Mesothelial cell of epicardium (in vitro differentiated cells): ENCODE measurements around the gene FAM107B. TPM values are rescaled to one million over a fixed set of nuclear protein-coding genes. Genes with fewer than 3 reads are reported as not detected.

ENCODE experiments used
- DNase-seq, 2 experiments: peaks; one replicate each; pipeline ENCODE4 v3.0.0; 2021; ENCODE audit warnings: low spot score in 2 of 2; ENCODE audit not compliant: unreplicated experiment in 2 of 2
- H3K27ac Mint-ChIP-seq: 2 replicates; pipeline ENCODE4 v1.8.0; 2021; ENCODE audit warnings: mixed read lengths
- H3K27me3 Mint-ChIP-seq: 2 replicates; pipeline ENCODE4 v1.8.0; 2021; ENCODE audit warnings: low read depth, mixed read lengths
- H3K36me3 Mint-ChIP-seq: 2 replicates; pipeline ENCODE4 v1.8.0; 2021; ENCODE audit warnings: mixed read lengths
- H3K4me1 Mint-ChIP-seq: 2 replicates; pipeline ENCODE4 v1.8.0; 2021; ENCODE audit warnings: mixed read lengths
- H3K4me3 Mint-ChIP-seq: 2 replicates; pipeline ENCODE4 v1.8.0; 2021; ENCODE audit warnings: mild to moderate bottlenecking, moderate library complexity, mixed read lengths
- H3K9me3 Mint-ChIP-seq: 2 replicates; pipeline ENCODE4 v1.8.0; 2021; ENCODE audit warnings: mixed read lengths
- total RNA-seq: library from RNA; stranded (reverse); gene quantifications from 3 replicates; pipeline ENCODE4 v1.2.1, GENCODE V29; 2021
- TF ChIP-seq, protein P1 (sequence below): fragments of 200-600 bp; sonication (generic); IDR thresholded peaks from one replicate; pipeline ENCODE4 v1.5.0; 2021; ENCODE audit warnings: antibody characterized with exemption; ENCODE audit not compliant: unreplicated experiment

Gene FAM107B
- total RNA-seq, 1 donor from 2014 or later = 23.5 TPM

DNA sequence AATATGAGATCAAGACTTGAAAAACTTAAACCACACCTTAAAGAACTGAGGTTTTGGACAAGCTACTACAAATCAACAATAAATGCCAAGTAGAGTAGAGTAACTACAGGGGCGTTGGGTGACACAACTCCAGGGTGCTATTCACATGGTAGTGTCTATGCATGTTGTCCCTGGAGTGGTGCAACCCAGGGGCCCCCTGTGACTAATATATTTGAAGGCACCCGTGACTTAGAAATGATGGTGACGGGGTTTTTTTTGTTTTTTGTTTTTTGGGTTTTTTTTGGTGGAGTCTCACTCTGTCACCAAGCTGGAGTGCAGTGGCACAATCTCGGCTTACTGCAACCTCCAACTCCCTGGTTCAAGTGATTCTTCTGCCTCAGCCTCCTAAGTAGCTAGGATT lies 106.9 kb downstream of the FAM107B start:
- Mint-ChIP-seq H3K4me3 (no peak overlapping the region), H3K27me3 (no peaks in the 10 kb centered on the region), H3K36me3 (no peaks in the 10 kb centered on the region), H3K27ac (no peak overlapping the region), H3K9me3 (peaks cover 7% of the 10 kb centered on the region), H3K4me1 (peaks cover 3% of the 10 kb centered on the region)
- TF ChIP-seq, protein P1, sequence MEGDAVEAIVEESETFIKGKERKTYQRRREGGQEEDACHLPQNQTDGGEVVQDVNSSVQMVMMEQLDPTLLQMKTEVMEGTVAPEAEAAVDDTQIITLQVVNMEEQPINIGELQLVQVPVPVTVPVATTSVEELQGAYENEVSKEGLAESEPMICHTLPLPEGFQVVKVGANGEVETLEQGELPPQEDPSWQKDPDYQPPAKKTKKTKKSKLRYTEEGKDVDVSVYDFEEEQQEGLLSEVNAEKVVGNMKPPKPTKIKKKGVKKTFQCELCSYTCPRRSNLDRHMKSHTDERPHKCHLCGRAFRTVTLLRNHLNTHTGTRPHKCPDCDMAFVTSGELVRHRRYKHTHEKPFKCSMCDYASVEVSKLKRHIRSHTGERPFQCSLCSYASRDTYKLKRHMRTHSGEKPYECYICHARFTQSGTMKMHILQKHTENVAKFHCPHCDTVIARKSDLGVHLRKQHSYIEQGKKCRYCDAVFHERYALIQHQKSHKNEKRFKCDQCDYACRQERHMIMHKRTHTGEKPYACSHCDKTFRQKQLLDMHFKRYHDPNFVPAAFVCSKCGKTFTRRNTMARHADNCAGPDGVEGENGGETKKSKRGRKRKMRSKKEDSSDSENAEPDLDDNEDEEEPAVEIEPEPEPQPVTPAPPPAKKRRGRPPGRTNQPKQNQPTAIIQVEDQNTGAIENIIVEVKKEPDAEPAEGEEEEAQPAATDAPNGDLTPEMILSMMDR = no peak
- no peak for DNase-seq

GRCh38 chr10:14667280-14667679 lies 107.4 kb downstream of the FAM107B start:
- no peaks in the 10 kb centered on the region for H3K36me3 Mint-ChIP-seq
- peaks cover 10% of the 10 kb centered on the region for H3K9me3 Mint-ChIP-seq
- TF ChIP-seq, protein P1 = no peak
- peaks cover 3% of the 10 kb centered on the region for H3K4me1 Mint-ChIP-seq
- no peaks in the 10 kb centered on the region for H3K27me3 Mint-ChIP-seq
- no peak overlapping the region for H3K4me3 Mint-ChIP-seq
- no peak overlapping the region for H3K27ac Mint-ChIP-seq
- DNase-seq = no peak

DNA sequence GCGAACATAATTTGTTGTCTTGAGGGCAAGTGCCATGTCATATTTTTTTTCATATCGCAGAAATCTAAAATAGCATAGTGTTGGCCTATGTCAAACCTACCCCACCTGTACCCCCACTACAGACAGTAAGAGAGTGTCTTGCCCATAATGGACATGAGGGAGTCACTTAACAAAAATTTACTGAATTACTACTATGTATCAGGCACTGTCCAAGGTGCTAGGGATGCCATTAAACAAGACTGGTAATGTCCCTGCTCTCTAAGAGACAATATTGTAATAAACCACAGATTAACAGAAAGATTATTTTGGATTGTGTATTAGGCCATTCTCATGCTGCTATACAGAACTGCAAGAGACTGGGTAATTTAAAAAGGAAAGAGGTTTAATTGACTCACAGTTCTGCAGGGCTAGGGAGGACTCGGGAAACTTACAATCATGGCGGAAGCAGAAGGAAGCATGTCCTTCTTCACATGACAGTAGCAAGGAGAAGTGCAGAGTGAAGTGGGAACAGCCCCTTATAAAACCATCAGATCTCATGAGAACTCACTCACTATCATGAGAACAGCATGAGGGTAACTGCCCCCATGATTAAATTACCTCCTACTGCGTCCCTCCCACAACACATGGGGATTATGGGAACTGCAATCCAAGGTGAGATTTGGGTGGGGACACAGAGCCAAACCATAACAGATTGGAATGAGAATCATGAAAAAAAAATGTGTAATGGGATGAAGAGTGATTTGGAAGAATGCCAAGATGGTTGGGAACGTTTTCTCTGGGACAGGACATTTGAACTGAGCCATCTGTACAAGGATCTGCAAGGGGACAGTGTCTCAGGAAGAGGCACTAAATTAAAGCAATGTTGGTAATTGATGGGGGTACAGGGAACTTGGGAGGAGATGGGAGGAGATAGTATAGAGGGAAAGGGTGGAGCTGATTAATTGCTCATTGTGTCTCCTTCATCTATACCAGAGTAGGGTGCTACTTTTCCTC lies 108.5 kb downstream of the FAM107B start:
- DNase-seq = no peak
- H3K27ac Mint-ChIP-seq = no peak overlapping the region
- H3K36me3 Mint-ChIP-seq = no peaks in the 10 kb centered on the region
- peaks cover 3% of the 10 kb centered on the region for H3K4me1 Mint-ChIP-seq
- peaks cover 10% of the 10 kb centered on the region for H3K9me3 Mint-ChIP-seq
- no peak overlapping the region for H3K4me3 Mint-ChIP-seq
- no peaks in the 10 kb centered on the region for H3K27me3 Mint-ChIP-seq
- TF ChIP-seq, protein P1 = no peak

DNA sequence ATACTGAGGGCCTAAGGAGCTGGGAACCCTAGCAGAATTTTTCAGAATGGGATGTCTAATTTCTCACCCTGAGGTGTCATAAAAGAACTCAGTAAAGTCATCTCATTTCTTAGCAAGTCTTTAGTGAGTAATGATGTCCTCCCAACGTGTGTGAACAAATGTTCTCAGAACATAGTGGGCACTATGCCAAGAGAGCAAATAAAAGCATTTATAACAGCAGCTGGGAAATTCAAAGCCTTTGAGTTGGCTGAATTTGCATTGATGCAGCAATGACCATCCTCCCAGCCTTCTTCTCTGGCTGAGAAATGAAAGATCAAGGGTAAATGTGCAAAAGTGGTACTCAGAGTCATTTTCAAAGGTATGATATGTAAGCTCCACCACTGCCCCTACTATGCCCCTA lies 109.4 kb downstream of the FAM107B start:
- DNase-seq = no peak
- TF ChIP-seq, protein P1 = no peak
- Mint-ChIP-seq H3K27me3 (no peaks in the 10 kb centered on the region), H3K4me1 (peaks cover 3% of the 10 kb centered on the region), H3K27ac (no peak overlapping the region), H3K4me3 (no peak overlapping the region), H3K36me3 (peaks cover 3% of the 10 kb centered on the region), H3K9me3 (peaks cover 14% of the 10 kb centered on the region)

DNA sequence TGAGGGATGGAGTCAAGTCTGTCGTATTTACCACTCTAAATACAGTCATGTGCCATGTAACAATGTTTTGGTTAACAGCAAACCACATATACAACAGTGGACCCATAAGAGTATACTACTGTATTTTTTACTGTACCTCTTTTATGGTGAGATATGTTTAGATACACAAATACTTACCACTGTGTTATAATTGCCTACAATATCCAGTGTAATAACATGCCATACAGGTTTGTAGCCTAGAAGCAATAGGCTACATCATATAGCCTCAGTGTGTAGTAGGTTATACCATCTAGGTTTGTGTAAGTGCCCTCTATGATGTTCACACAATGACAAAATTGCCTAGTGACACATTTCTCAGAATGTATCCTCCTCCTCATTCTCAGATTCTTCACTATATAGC lies 110.4 kb downstream of the FAM107B start:
- Mint-ChIP-seq H3K4me3 (no peak overlapping the region), H3K27ac (no peak overlapping the region), H3K36me3 (peaks cover 3% of the 10 kb centered on the region), H3K9me3 (peaks cover 16% of the 10 kb centered on the region), H3K27me3 (no peaks in the 10 kb centered on the region), H3K4me1 (peaks cover 3% of the 10 kb centered on the region)
- TF ChIP-seq, protein P1 = no peak
- DNase-seq = no peak
